ENCODE data around the gene MRPL22. TPM values are rescaled to one million over a fixed set of nuclear protein-coding genes. Genes with fewer than 3 reads are reported as not detected.
"Not testable (repeated sequence)": the region's sequence is repeated elsewhere in the genome, so short reads cannot be mapped to it uniquely, and the experiment has no call there.

MRPL22 gene
- total RNA-seq, 1 experiment from 2014 or later = 27.2 TPM

DNA sequence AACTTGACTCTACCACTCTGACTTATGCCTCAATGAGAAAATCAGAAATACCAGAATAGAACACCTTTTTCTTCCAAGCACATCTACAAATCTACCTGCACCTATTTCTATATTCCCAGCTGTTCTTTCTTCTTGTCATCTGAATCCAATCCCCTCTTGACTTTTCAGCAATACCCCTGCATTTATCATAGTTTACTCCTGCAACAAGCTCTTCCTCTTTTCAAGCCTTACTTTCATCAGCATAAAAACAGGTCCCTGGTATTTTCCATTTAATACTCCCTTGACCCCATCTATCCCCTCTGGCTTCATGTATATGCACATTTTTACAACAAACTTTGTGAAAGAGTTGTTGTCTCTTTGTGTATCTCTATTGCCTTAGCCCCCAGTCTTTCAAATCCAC, 6.0 kb upstream of the MRPL22 start:
- H4K20me1 ChIP-seq (ENCODE audit: low read length) = no peaks in the 10 kb centered on the region
- intact Hi-C loops (cut with micrococcal nuclease) = no loop called here
- H2AFZ ChIP-seq (ENCODE audit: low read length) = no peak overlapping the region
- BruUV-seq (replicated peaks) = TSS peak; percentile 5
- DNase-seq (no peak), ATAC-seq (no peak)
- H3K36me3 ChIP-seq (ENCODE audit: low read depth, low read length) = peaks cover 11% of the 10 kb centered on the region
- no peaks in the 10 kb centered on the region for H3K9me2 ChIP-seq (replicated peaks; ENCODE audit: low read length)
- no peak overlapping the region for H3K4me2 ChIP-seq (ENCODE audit: low read length)
- no peaks in the 10 kb centered on the region for H3K9me3 ChIP-seq (ENCODE audit: low read length)
- H3K79me2 ChIP-seq (ENCODE audit: low read length) = peaks cover 30% of the 10 kb centered on the region
- H3K27me3 ChIP-seq (ENCODE audit: low read length) = no peaks in the 10 kb centered on the region
- ChIA-PET CTCF (no interaction called here), POLR2A (ENCODE audit: unreplicated experiment) (no interaction called here)
- no peaks in the 10 kb centered on the region for H3F3A ChIP-seq (ENCODE audit: low read length, unreplicated experiment)
- no peak for TF ChIP-seq EZH2 (IDR thresholded peaks at IDR 0.05; ENCODE audit: low read length, unreplicated experiment)
- no peak overlapping the region for H3K4me3 ChIP-seq (ENCODE audit: low read length)
- H3K9ac ChIP-seq (ENCODE audit: low read length) = no peak overlapping the region
- peaks cover 9% of the 10 kb centered on the region for H3K4me1 ChIP-seq (ENCODE audit: insufficient read depth, low read length)
- H3K27ac ChIP-seq (ENCODE audit: low read length) = no peak overlapping the region

DNA sequence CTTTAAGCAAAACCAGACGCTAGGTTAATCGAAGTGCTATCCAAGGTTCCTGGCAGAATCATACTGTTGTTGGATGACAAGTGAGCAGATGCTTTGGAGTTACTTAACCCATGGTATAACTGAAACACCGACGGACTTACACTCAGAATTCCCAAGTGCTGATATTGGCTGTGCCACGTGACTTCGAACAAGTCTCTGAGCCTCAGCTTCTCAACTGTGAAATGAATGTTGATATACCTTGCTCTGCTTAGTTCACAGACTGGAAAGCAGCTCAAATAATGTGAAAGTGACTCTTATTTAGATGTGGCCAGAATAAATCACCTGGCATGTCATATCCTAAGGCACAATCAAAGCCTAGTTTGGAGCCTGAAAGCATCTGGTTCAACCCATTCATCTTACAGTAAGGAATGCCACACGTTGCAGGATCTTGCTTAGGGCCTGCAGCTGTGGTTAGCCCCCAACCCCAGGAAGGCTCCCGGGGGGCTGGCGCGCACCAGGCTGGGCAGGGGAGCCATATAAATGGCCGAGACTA, 3.6 kb upstream of the MRPL22 start:
- CTCF ChIA-PET = no interaction called here
- Histone ChIP-seq H3K9me3 (ENCODE audit: low read length) (no peaks in the 10 kb centered on the region), H3K4me2 (ENCODE audit: low read length) (peak overlapping the region; percentile 91), H4K20me1 (ENCODE audit: low read length) (no peaks in the 10 kb centered on the region), H3F3A (ENCODE audit: low read length, unreplicated experiment) (no peaks in the 10 kb centered on the region), H3K27ac (ENCODE audit: low read length) (no peak overlapping the region), H3K4me3 (ENCODE audit: low read length) (peak overlapping the region; percentile 91), H2AFZ (ENCODE audit: low read length) (peak overlapping the region; percentile 87), H3K79me2 (ENCODE audit: low read length) (peaks cover 43% of the 10 kb centered on the region), H3K36me3 (ENCODE audit: low read depth, low read length) (no peaks in the 10 kb centered on the region; the same call in 1 of the 2 replicates), H3K27me3 (ENCODE audit: low read length) (no peaks in the 10 kb centered on the region), H3K9me2 (replicated peaks; ENCODE audit: low read length) (no peaks in the 10 kb centered on the region), H3K9ac (ENCODE audit: low read length) (peak overlapping the region; percentile 93), H3K4me1 (ENCODE audit: insufficient read depth, low read length) (peaks cover 13% of the 10 kb centered on the region)
- TF ChIP-seq, protein P1, sequence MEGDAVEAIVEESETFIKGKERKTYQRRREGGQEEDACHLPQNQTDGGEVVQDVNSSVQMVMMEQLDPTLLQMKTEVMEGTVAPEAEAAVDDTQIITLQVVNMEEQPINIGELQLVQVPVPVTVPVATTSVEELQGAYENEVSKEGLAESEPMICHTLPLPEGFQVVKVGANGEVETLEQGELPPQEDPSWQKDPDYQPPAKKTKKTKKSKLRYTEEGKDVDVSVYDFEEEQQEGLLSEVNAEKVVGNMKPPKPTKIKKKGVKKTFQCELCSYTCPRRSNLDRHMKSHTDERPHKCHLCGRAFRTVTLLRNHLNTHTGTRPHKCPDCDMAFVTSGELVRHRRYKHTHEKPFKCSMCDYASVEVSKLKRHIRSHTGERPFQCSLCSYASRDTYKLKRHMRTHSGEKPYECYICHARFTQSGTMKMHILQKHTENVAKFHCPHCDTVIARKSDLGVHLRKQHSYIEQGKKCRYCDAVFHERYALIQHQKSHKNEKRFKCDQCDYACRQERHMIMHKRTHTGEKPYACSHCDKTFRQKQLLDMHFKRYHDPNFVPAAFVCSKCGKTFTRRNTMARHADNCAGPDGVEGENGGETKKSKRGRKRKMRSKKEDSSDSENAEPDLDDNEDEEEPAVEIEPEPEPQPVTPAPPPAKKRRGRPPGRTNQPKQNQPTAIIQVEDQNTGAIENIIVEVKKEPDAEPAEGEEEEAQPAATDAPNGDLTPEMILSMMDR (conservative IDR thresholded peaks at IDR 0.05; ENCODE audit: low read depth, low read length) = no peak
- TF ChIP-seq EZH2phosphoT487 (IDR thresholded peaks at IDR 0.05; ENCODE audit: borderline replicate concordance, low read length) (no peak), EZH2 (IDR thresholded peaks at IDR 0.05; ENCODE audit: low read length, unreplicated experiment) (no peak)
- ATAC-seq (no peak; the same call in 1 of the 2 replicates), DNase-seq (peak; percentile 1)
- POLR2A ChIA-PET (ENCODE audit: unreplicated experiment) = interaction anchor here (0.6 kb wide), 1 partner anchor 12 kb away, joined by 4 read pairs; no protein-coding TSS in a partner anchor
- BruUV-seq (replicated peaks) = TSS peak; percentile 23
- intact Hi-C loops (cut with micrococcal nuclease) = no loop called here

DNA sequence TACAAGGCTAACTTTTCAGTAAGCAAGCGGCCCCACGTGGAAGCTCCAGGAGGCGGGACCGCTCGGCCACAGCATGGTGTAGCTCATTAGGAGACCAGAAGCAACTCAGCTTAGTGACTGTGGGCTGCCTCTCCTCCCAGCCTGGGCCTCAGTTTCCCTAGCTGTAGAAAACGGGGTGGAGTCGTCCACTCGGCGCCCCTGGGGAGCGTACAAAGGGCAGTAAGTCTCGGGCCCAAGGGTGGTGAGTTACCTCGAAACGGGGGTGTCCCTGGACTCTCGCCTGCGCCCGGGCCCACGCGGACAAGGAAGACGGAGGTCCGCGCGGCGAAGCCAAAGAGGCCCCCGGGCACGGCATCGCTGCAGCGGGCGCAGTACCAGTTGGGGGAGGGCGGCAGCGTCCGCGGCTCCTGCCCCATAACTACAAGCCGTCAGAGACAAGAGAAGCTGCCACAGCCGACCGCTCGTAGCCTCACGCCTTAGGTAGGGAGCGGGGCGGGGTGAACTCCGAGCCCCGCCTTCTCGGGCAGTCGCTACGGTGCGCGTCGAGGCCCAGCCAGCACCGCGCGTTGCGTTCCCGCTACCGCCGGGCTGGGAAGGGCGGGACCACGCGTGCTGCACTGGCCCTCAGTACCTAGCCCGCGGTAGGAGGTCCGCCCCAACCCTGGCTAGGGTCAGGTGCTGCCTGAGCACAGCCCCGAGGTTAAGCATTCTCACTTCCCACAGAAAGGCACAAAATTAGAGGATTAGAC, 3.0 kb upstream of the MRPL22 start, which contains the start of gene GEMIN5:
Gene GEMIN5 (minus strand): TSS at position 494 of the 749 bp plus-strand sequence. CDS start 78 bp downstream, at position 416.
- BruUV-seq (replicated peaks) = no TSS peak
- H3K27ac ChIP-seq (ENCODE audit: low read length) = no peak within 1 kb of the TSS
- no peaks in the 10 kb centered on the region for H3K9me3 ChIP-seq (ENCODE audit: low read length)
- peak; percentile 85 for ATAC-seq
- H3K79me2 ChIP-seq (ENCODE audit: low read length) = peaks cover 49% of the 10 kb centered on the region
- H3K4me3 ChIP-seq (ENCODE audit: low read length) = peak within 1 kb of the TSS; percentile 91
- POLR2A ChIA-PET (ENCODE audit: unreplicated experiment) = interaction anchor here (0.6 kb wide), 1 partner anchor 12 kb away, joined by 4 read pairs; no protein-coding TSS in a partner anchor
- peak; percentile 86 for DNase-seq
- no peaks in the 10 kb centered on the region for H4K20me1 ChIP-seq (ENCODE audit: low read length)
- TF ChIP-seq, protein P1 (conservative IDR thresholded peaks at IDR 0.05; ENCODE audit: low read depth, low read length) = no peak
- no peak for TF ChIP-seq EZH2phosphoT487 (IDR thresholded peaks at IDR 0.05; ENCODE audit: borderline replicate concordance, low read length)
- TF ChIP-seq EZH2 (IDR thresholded peaks at IDR 0.05; ENCODE audit: low read length, unreplicated experiment) = no peak
- no peaks in the 10 kb centered on the region for H3F3A ChIP-seq (ENCODE audit: low read length, unreplicated experiment)
- H3K9ac ChIP-seq (ENCODE audit: low read length) = peak within 1 kb of the TSS; percentile 93
- H3K27me3 ChIP-seq (ENCODE audit: low read length) = no peaks in the 10 kb centered on the region
- H3K36me3 ChIP-seq (ENCODE audit: low read depth, low read length) = no peaks in the 10 kb centered on the region; the same call in 1 of the 2 replicates
- H3K9me2 ChIP-seq (replicated peaks; ENCODE audit: low read length) = no peaks in the 10 kb centered on the region
- intact Hi-C loops (cut with micrococcal nuclease) = no loop called here
- peak within 1 kb of the TSS; percentile 95 for H2AFZ ChIP-seq (ENCODE audit: low read length)
- peak within 1 kb of the TSS; percentile 91 for H3K4me2 ChIP-seq (ENCODE audit: low read length)
- CTCF ChIA-PET = no interaction called here
- peaks cover 18% of the 10 kb centered on the region for H3K4me1 ChIP-seq (ENCODE audit: insufficient read depth, low read length)

DNA sequence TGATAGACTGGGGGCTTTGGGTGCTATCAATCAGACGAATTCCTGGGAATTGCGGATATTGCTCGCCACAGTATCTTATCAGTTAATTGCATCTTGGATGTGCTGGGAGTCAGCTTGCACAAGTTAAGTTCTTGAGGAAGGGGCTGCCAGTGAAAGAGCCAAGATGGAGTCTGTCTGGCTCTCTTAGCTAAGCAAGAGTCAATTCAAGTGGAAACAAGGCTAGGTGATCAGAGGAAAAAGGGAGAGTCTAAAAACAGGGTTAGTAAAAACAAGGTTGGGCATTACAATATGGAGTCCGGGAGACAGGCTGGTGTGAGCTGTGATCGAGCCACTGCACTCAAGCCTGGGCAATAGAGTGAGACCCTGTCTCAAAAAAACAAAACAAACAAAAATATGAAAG, 1.5 kb upstream of the MRPL22 start:
- Histone ChIP-seq H3K79me2 (ENCODE audit: low read length) (peaks cover 59% of the 10 kb centered on the region), H3K4me1 (ENCODE audit: insufficient read depth, low read length) (peaks cover 18% of the 10 kb centered on the region)
- H3K27ac ChIP-seq (ENCODE audit: low read length); CTCF ChIA-PET; H3K4me3 ChIP-seq (ENCODE audit: low read length); H3K36me3 ChIP-seq (ENCODE audit: low read depth, low read length); H3K9me2 ChIP-seq (replicated peaks; ENCODE audit: low read length); H3F3A ChIP-seq (ENCODE audit: low read length, unreplicated experiment); DNase-seq; intact Hi-C loops (cut with micrococcal nuclease); H4K20me1 ChIP-seq (ENCODE audit: low read length); H2AFZ ChIP-seq (ENCODE audit: low read length); BruUV-seq (replicated peaks); H3K9me3 ChIP-seq (ENCODE audit: low read length); H3K27me3 ChIP-seq (ENCODE audit: low read length); ATAC-seq; H3K4me2 ChIP-seq (ENCODE audit: low read length); H3K9ac ChIP-seq (ENCODE audit: low read length); POLR2A ChIA-PET (ENCODE audit: unreplicated experiment): not testable (repeated sequence)

Measured in PC-3 (cell line).